AG09319 (cell line): Measurements from ENCODE around the gene ARHGEF19.
"Not testable (repeated sequence)": the region's sequence is repeated elsewhere in the genome, so short reads cannot be mapped to it uniquely, and the experiment has no call there.

Experiments
- DNase-seq: peaks from one replicate; pipeline ENCODE4 v3.0.0-alpha.2; 2010; ENCODE audit warnings: low read depth; ENCODE audit errors: extremely low read depth
- CTCF ChIP-seq: IDR thresholded peaks from 2 replicates; pipeline ENCODE4 v1.5.1; 2011; ENCODE audit warnings: low read depth, mild to moderate bottlenecking, inconsistent platforms, low read length, moderate library complexity

Gene ARHGEF19

GRCh38 chr1:16172964-16173446 is 39.4 kb downstream of the ARHGEF19 start:
- DNase-seq, result no peak
- TF ChIP-seq CTCF, result no peak

- TF ChIP-seq CTCF, result no peak
- no peak for DNase-seq
Observed at GRCh38 chr1:16172218-16172830, 40.1 kb downstream of the ARHGEF19 start.

- TF ChIP-seq CTCF, result no peak
- no peak for DNase-seq
Observed at GRCh38 chr1:16171314-16172151, 40.9 kb downstream of the ARHGEF19 start.

- DNase-seq, result no peak
- no peak for TF ChIP-seq CTCF
Observed at GRCh38 chr1:16170283-16170673, 42.2 kb downstream of the ARHGEF19 start.

GRCh38 chr1:16168622-16169360 is 43.7 kb downstream of the ARHGEF19 start:
- TF ChIP-seq CTCF, result no peak

GRCh38 chr1:16168144-16168495 is 44.3 kb downstream of the ARHGEF19 start:
- DNase-seq, result not testable (repeated sequence)

More at GRCh38 chr1:16168622-16169360, 43.7 kb downstream of the ARHGEF19 start:
- no peak for DNase-seq

- DNase-seq, result no peak
- TF ChIP-seq CTCF, result no peak
Observed at GRCh38 chr1:16167331-16168143, 44.9 kb downstream of the ARHGEF19 start.
